Small intestine (tissue), 7 donors: ENCODE measurements around the gene CCSER1. TPM values are rescaled to one million over a fixed set of nuclear protein-coding genes. Genes with fewer than 3 reads are reported as not detected.

Experiments
- DNase-seq, 2 donors: peaks; one replicate each; pipeline versions ENCODE4 v3.0.0 to v3.0.0-alpha.2; 2013
- FAIRE-seq: peaks from 2 replicates; lab custom pipeline; 2012; peaks lifted over from hg19 to GRCh38; lab: Jason Lieb, UNC
- H3K27ac ChIP-seq, 3 donors: one replicate each; pipeline ENCODE4 v1.5.1; 2013; ENCODE audit warnings: low read length in 2 of 3, mild to moderate bottlenecking in 2 of 3, control low read depth in 1 of 3, inconsistent platforms in 1 of 3, low read depth in 1 of 3, moderate library complexity in 1 of 3
- H3K27me3 ChIP-seq, 3 donors: one replicate each; pipeline ENCODE4 v1.6.1; 2013; ENCODE audit warnings: low read length in 3 of 3, inconsistent platforms in 1 of 3; ENCODE audit not compliant: control insufficient read depth in 3 of 3, insufficient read depth in 3 of 3
- H3K36me3 ChIP-seq, 3 donors: one replicate each; pipeline ENCODE4 v1.6.1; 2013; ENCODE audit warnings: low read length in 3 of 3, inconsistent platforms in 1 of 3, low read depth in 1 of 3, mild to moderate bottlenecking in 1 of 3, moderate library complexity in 1 of 3; ENCODE audit not compliant: control insufficient read depth in 3 of 3, insufficient read depth in 2 of 3
- H3K4me1 ChIP-seq, 3 donors: one replicate each; pipeline ENCODE4 v1.6.1; 2013; ENCODE audit warnings: low read length in 2 of 3, inconsistent platforms in 1 of 3, low read depth in 1 of 3, mild to moderate bottlenecking in 1 of 3, moderate library complexity in 1 of 3; ENCODE audit not compliant: control insufficient read depth in 3 of 3, insufficient read depth in 2 of 3
- H3K4me3 ChIP-seq, 3 donors: one replicate each; pipeline ENCODE4 v1.5.1; 2013; ENCODE audit warnings: low read length in 3 of 3, control low read depth in 1 of 3, inconsistent platforms in 1 of 3, low read depth in 1 of 3, mild to moderate bottlenecking in 1 of 3, moderate library complexity in 1 of 3
- H3K9me3 ChIP-seq, 2 donors: one replicate each; pipeline ENCODE4 v1.6.1; 2013; ENCODE audit warnings: low read depth in 1 of 2, low read length in 1 of 2; ENCODE audit not compliant: control insufficient read depth in 2 of 2, insufficient read depth in 1 of 2
- WGBS, 3 donors: extraction: QIAGEN DNeasy Blood & Tissue Kit; methylation state at CpG; one replicate each; pipeline ENCODE4 v1.1.7; 2013; 5-methylcytosine and 5-hydroxymethylcytosine counted together
- polyA plus RNA-seq, 4 donors: library from polyadenylated mRNA; stranded (reverse) in 3 of 4; unstranded in 1 of 4; fragments of 200-250 nt in 3 of 4; fragments of 120-200 nt in 1 of 4; gene quantifications; one replicate each; pipeline versions ENCODE4 v1.2.1 to v1.2.3, GENCODE V29; 2013
- donor health status: healthy with polysubstance abuse.
- donor health status: control.
- donor health status: control.
- donor health status: Bipolar disorder and iron deficiency.
- donor health status: healthy.

Gene CCSER1
- polyA plus RNA-seq, 4 donors, result 3.5 to 8.7 (median 5.7) TPM

DNA sequence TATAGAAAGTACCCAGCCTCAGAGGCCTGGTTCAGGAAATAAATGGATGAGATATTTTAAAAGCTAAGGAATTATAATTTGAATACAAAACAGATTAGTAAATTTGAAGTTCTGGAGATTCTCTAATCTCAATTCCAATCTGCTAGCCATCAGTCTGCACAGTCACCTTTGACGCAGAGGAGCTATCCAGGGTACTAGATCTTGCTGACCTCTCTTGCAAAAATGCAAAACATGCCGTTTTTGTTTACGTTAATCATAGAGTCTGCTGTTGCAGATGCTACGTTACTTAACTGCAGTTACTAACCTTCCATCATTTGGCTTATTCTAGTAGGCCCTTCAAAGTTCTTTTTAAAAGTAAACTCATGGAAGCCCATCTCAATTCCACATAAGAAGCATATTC lies 10.4 kb downstream of the CCSER1 start:
- DNase-seq (no peak), FAIRE-seq (no peak)
- peaks cover 0 to 3% (median 0%) of the 10 kb centered on the region in 3 donors for H3K4me1 ChIP-seq
- no peaks in the 10 kb centered on the region for H3K36me3 ChIP-seq
- H3K9me3 ChIP-seq, result no peaks in the 10 kb centered on the region
- no peak overlapping the region for H3K4me3 ChIP-seq
- no peak overlapping the region for H3K27ac ChIP-seq
- H3K27me3 ChIP-seq, result no peaks in the 10 kb centered on the region
- 44 to 71% (median 59%) methylated on average over 4 of the region's 4 CpGs for WGBS, 3 donors

DNA sequence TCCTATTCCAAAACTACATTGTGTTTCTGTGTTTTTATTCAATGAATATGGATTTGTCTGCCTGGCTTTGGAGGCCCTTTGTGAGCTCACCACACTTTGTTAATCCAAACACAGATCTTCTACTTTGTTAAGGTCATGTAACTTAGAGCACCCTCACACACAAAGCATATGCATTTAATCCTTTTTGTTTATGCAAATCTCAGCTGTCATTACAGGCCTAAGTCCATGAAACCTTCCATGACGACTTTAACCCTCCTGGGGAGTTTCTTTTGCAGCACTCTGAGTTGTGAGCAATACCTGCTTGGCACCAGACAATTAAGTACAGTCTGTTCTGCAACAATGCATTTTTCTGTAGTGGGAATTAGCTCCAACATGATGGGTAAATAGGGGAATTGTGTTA lies 14.9 kb downstream of the CCSER1 start:
- no peak for FAIRE-seq
- Histone ChIP-seq H3K9me3 (no peaks in the 10 kb centered on the region), H3K27me3 (no peaks in the 10 kb centered on the region)

DNA sequence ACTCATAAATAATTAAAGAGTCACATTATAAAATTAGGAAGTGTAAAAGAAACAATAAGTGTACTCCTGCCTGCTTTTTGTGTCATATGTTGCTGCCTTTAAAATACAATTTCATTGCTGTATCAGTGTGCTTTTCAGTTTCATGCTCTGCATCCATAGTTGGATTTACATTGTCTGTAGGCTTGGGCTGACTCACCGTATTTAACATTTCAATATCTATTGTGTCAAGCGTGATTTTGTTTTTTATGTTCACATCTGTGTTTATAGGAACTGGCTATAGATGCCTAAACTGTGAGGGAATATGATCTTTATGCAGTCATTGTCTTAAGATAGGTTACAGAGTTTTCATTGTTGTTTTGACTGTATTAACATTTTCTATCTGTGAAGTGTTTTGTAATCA lies 18.1 kb downstream of the CCSER1 start:
- WGBS, 3 donors, result 73 to 79% (median 78%) methylated on average over 2 of the region's 2 CpGs
- no peak for FAIRE-seq
- Histone ChIP-seq H3K4me1 (peaks cover 0 to 5% (median 2%) of the 10 kb centered on the region in 3 donors), H3K4me3 (no peak overlapping the region), H3K27me3 (no peaks in the 10 kb centered on the region), H3K9me3 (no peaks in the 10 kb centered on the region), H3K27ac (no peak overlapping the region), H3K36me3 (no peaks in the 10 kb centered on the region)
- DNase-seq, result no peak

More for the DNA sequence above, 14.9 kb downstream of the CCSER1 start:
- DNase-seq, result peak; percentile 65 to 85
- WGBS, 3 donors, result 5 to 28% (median 9%) methylated on average over 1 of the region's 1 CpG
- Histone ChIP-seq H3K4me3 (no peak overlapping the region), H3K36me3 (no peaks in the 10 kb centered on the region), H3K4me1 (peaks cover 0 to 5% (median 2%) of the 10 kb centered on the region in 3 donors), H3K27ac (peak overlapping the region in 2 of 3 donors; percentile 11 to 21)

DNA sequence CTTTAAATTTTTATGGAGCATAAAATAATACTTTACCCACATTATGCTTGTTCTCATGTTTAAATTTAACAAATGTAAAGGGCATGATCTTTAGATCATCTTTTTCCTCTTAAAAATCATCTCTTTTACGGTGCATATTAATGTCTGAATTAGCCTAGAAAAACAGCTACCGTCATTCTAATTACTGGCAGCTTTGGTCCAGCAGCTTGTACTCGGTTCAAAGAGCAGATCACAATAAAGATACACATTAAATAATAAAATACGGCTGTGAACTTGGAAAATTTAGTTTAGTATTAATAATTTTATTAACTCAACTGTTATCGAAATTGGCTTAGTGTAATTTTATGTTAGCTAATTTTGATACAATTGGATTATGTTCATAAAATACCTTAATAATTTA lies 19.1 kb downstream of the CCSER1 start:
- peak; percentile 44 to 63 for DNase-seq
- Histone ChIP-seq H3K36me3 (no peaks in the 10 kb centered on the region), H3K27me3 (no peaks in the 10 kb centered on the region), H3K4me1 (peaks cover 0 to 5% (median 2%) of the 10 kb centered on the region in 3 donors), H3K4me3 (no peak overlapping the region), H3K27ac (no peak overlapping the region), H3K9me3 (no peaks in the 10 kb centered on the region)
- peak; percentile 93 for FAIRE-seq
- 10 to 61% (median 31%) methylated on average over 5 of the region's 5 CpGs for WGBS, 3 donors

DNA sequence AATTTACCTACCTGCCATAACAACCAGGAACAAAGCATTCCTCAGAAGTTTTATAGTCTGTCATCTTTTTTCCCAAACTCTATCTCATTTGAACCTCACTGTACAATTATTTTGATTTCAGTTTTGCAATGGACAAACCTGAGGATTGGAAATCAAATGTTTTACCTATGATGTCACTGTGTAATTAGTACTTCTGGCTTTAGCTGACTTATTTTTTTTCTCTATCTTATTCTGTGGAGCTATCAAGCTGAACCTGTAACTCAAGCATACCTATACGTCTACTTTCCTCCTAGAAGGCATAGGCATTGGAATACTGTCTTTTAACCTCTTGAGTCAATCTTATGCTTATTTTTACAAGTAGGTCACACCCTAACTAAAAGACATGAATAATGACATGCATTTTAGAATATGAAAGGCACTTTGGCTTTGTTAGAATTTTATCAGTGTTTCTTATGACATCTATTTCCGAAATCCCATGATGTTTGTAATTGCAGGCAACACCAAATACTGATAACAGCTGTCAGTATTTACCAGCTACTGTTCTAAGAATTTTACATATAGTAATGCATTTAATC lies 21.5 kb downstream of the CCSER1 start:
- H3K4me3 ChIP-seq, result no peak overlapping the region
- H3K27ac ChIP-seq, result no peak overlapping the region
- 55 to 74% (median 68%) methylated on average over 2 of the region's 2 CpGs for WGBS, 3 donors
- peaks cover 0 to 2% (median 0%) of the 10 kb centered on the region in 3 donors for H3K4me1 ChIP-seq
- no peaks in the 10 kb centered on the region for H3K36me3 ChIP-seq
- H3K9me3 ChIP-seq, result no peaks in the 10 kb centered on the region
- FAIRE-seq (no peak), DNase-seq (no peak)
- H3K27me3 ChIP-seq, result no peaks in the 10 kb centered on the region

DNA sequence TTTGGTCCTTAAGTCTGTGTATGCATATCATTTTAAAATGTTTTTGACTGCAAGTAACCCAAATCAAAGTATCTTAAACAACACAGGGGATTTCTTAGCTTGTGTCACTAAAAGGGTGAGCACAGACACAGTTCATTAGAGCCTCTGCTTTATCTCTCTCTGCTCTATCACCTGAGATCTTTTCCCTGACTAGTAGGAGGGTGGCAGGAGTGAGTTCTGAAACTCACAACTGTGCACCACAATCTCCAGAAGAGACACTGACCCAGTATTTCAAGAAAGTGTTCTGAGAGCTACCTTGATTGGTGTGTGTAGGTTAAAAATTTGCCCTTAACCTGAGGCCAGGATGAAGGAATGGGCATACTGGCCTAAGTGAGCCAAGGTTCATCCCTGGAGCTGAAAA lies 24.8 kb downstream of the CCSER1 start:
- Histone ChIP-seq H3K4me1 (no peaks in the 10 kb centered on the region), H3K27ac (no peak overlapping the region), H3K4me3 (no peak overlapping the region), H3K27me3 (no peaks in the 10 kb centered on the region), H3K36me3 (no peaks in the 10 kb centered on the region), H3K9me3 (no peaks in the 10 kb centered on the region)
- FAIRE-seq (no peak), DNase-seq (no peak)

DNA sequence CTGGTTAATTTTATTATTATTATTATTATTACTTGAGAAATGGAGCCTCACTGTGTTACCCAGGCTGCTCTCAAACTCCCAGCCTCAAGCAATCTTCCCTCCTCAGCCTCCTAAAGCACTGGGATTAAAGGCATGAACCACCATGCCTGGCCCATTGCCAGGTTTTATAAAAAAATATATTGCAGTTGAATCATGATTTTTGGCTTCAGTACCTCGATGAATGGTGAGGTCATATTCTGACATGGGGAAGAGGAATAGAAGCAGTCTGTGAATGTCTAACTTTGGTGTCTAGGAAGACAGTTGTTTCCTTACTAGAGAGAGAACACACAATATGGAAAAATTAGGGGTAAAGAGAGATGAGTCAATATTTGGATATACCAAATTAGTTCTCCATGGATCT lies 32.0 kb downstream of the CCSER1 start:
- no peak for FAIRE-seq

DNA sequence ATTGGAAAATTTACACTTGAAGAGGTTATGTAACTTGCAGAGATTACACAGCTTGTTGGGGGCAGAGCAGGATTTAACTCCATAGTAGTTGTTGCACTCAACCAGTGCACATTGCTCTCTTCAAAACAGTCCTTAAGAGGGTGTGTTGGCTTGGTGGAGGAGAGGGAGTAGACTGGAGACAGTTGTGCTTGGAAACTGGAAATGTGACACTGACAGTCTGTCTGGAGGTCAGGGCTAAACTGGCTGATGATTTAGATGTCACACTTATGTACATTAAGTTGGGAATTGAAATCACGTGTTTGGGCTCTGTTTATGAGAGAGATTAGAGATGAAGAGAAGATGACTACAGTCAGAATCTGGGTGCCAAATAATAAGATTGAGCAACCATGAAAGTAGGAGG lies 32.9 kb downstream of the CCSER1 start:
- no peak overlapping the region for H3K4me3 ChIP-seq
- H3K27me3 ChIP-seq, result no peaks in the 10 kb centered on the region
- FAIRE-seq (no peak), DNase-seq (no peak)
- H3K4me1 ChIP-seq, result no peaks in the 10 kb centered on the region
- H3K27ac ChIP-seq, result no peak overlapping the region
- H3K9me3 ChIP-seq, result no peaks in the 10 kb centered on the region
- WGBS, 3 donors, result 35 to 63% (median 39%) methylated on average over 1 of the region's 1 CpG
- no peaks in the 10 kb centered on the region for H3K36me3 ChIP-seq

More for the DNA sequence above, 32.0 kb downstream of the CCSER1 start:
- Histone ChIP-seq H3K27me3 (no peaks in the 10 kb centered on the region), H3K9me3 (no peaks in the 10 kb centered on the region), H3K4me1 (no peaks in the 10 kb centered on the region), H3K36me3 (no peaks in the 10 kb centered on the region), H3K4me3 (no peak overlapping the region), H3K27ac (no peak overlapping the region)
- DNase-seq, result no peak
- 12 to 38% (median 31%) methylated on average over 1 of the region's 1 CpG for WGBS, 3 donors

DNA sequence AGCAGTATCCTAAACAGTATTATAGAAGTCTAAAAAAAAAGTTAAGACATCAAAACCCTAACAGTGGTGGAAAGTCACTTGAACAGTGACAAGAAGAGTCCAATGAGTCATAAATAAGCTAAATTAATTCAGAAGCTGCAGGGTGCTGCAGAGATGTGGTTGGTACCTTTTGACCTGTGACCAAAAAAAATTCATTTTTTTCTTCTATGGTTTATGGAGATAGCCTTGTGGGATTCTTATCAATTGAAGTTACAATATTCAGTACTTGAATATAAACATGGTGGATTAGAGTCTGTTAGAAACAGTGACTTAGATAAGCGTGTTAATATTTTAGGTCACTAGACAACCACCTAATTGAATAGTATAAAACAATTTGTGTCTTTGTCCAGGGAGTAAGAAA lies 35.4 kb downstream of the CCSER1 start:
- no peak for FAIRE-seq
- H3K36me3 ChIP-seq, result no peaks in the 10 kb centered on the region
- no peaks in the 10 kb centered on the region for H3K9me3 ChIP-seq
- WGBS, 3 donors, result 84 to 95% (median 88%) methylated on average over 1 of the region's 1 CpG
- H3K4me3 ChIP-seq, result no peak overlapping the region
- H3K27ac ChIP-seq, result no peak overlapping the region
- no peaks in the 10 kb centered on the region for H3K4me1 ChIP-seq
- H3K27me3 ChIP-seq, result no peaks in the 10 kb centered on the region
- no peak for DNase-seq
